GM12874 (cell line): ENCODE results near the gene ZBTB7A.

Source experiments
- TF ChIP-seq, protein P1 (sequence below): IDR thresholded peaks from 2 replicates; pipeline ENCODE4 v1.5.1; 2011; ENCODE audit warnings: low read depth, mild to moderate bottlenecking, control low read depth, low read length, moderate library complexity; ENCODE audit not compliant: insufficient read depth

Gene ZBTB7A

DNA sequence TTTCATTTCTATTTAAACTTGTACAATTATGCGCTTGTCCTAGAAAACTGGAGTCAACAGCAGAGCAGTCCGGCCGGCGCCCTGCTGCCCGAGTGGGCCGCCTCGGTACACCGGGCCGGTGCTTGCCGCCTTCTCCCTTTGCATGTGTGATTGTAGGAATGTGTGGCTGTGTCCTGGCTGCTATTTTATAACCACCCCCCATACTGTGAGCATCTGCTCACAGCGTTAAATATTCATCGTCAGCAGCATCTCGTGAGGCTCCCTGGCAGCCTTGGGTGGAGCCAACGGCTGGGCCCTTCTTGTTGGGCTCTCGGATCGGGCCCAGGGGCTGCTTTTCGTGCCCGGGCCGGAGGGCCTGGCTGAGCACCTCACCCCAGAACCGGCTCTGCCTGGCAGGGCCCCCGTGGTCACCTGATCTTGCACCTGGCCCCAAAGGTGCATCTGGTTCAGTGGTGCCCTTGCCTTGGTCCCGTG, 48.5 kb downstream of the ZBTB7A start:
- TF ChIP-seq, protein P1, sequence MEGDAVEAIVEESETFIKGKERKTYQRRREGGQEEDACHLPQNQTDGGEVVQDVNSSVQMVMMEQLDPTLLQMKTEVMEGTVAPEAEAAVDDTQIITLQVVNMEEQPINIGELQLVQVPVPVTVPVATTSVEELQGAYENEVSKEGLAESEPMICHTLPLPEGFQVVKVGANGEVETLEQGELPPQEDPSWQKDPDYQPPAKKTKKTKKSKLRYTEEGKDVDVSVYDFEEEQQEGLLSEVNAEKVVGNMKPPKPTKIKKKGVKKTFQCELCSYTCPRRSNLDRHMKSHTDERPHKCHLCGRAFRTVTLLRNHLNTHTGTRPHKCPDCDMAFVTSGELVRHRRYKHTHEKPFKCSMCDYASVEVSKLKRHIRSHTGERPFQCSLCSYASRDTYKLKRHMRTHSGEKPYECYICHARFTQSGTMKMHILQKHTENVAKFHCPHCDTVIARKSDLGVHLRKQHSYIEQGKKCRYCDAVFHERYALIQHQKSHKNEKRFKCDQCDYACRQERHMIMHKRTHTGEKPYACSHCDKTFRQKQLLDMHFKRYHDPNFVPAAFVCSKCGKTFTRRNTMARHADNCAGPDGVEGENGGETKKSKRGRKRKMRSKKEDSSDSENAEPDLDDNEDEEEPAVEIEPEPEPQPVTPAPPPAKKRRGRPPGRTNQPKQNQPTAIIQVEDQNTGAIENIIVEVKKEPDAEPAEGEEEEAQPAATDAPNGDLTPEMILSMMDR = no peak

DNA sequence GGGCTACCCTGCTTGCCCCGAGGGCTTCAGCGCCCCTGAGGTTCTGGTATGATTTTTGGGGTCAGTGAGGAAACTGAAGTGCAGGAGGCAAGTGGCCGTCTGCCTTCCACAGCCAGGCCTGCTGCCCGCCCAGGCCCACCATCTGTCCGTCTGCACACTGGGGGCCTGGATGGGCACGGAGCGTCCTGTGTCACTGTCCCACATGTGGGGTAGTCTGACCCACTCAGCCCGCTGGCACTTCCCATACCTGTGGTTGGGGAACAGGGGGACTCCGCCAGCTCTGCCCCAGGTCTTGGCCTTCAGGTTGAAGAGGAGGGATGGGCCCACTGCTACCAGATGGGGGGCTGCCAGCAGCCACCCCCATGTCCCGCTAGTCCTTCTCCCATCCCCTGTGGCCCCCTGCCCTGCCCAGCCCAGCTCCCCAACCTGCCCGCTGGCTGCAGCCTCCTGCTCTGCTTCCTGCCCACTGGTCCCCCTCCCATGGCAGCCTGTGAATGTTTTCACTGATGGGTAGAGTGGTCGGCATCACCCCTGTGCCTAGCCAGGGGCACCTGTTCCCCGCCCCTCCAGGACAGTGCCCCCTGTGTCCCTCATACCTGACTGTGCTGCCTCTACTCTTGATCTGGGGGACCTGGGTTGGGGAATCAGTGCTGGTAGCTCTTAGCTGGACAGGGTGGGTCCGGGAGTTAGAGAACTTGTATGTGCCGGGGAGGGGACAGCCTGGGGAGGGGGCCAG, 49.6 kb downstream of the ZBTB7A start:
- TF ChIP-seq, protein P1 = no peak

DNA sequence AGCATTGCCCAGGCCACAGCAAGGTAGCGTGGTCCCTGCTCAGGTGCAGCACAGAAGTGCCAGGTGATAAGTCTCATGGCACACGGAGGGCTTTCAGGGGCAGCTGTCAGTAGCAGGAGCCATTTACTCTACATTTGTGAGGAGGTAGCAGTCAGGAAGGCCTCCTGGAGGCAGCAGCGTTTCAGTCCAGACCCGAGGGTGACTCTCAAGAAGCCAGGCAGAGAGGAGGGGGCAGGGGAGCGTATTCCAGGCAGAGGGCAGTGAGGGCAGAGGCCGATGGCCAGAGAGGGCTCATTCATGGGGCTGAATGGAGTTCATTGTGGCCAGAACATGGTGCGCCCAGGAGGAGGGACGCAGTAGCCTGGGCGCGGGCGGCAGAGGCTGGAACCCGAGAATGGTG, 50.2 kb downstream of the ZBTB7A start:
- TF ChIP-seq, protein P1 = no peak

DNA sequence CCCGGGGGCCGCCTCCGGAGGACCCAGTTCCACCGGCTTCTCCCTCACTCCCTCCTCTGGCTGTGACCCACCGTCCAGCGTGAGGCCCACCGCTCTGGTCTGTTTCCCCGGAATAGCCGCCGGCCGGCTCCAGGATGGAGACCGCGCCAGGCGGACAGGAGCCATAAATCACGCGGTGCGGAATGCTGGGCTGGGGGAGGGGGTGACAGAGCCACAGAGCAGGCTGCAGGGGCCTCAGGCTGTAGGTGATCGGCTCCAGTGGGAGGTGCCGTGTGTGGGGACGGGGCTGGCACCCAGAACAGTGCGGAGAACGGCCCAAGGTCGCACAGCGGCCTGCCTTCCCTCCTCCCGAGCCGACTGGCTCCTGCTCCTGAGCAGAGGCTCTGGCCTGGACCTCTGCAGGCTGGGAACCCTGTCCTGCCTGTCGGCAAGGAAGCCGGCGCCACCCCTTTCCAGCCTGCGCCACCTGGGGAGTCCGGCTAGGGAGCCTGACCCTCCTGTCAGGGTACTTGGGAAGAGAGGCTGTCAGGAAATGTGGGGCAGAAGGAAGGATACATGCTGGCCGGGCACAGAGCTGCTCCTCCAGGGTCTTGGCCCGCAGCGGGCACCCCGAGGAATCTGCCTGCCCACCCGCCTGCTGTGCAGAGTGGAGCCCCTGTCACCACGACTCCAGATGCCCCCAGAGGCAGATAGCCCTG, 50.8 kb downstream of the ZBTB7A start:
- TF ChIP-seq, protein P1 = no peak

DNA sequence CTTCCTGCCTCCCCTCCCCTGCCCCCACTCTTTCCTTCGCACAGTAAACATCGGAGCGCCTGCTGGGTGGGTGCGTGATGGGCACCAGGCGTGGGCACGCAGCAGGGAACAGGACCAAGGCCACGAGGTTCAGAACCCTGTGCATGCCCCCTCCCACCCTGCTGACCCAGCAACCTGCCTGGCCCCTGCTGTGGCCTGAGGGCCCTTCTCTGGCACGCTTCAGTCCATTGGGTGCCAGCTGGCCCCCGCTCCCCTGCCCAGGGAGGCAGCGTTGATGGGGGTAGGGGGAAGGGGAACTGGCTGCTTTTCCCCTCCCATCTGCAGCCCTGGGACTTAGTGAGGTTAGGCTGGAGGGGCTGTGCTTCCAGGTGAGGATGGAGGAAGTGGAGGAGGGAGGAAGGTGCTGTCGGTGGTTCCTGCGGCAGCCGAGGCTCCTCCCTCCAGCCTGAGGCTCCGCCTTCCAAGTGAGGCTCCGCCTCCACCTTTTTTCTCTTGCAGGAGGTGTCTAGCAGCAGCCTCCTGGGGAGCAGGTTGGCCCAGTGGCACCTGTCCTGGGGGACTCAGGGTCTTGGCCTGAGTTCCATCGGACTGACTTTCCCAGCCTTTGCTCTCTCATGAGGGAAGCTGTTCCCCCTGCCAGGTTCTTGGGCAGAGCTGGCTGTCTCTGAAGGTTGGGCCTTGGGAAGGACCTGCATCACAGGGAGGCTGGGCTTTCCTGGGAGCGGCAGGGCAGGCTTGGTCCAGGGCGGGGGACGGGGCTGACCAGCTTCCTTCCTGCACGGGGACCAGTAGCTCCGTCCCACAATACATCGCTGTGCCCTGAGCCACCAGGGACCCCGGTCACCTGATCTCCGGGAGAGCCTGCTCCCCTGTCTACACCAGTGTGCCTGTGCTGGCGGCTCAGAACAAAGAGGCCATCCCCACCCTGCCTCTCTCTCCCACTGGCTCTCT, 51.9 kb downstream of the ZBTB7A start:
- TF ChIP-seq, protein P1 = no peak

DNA sequence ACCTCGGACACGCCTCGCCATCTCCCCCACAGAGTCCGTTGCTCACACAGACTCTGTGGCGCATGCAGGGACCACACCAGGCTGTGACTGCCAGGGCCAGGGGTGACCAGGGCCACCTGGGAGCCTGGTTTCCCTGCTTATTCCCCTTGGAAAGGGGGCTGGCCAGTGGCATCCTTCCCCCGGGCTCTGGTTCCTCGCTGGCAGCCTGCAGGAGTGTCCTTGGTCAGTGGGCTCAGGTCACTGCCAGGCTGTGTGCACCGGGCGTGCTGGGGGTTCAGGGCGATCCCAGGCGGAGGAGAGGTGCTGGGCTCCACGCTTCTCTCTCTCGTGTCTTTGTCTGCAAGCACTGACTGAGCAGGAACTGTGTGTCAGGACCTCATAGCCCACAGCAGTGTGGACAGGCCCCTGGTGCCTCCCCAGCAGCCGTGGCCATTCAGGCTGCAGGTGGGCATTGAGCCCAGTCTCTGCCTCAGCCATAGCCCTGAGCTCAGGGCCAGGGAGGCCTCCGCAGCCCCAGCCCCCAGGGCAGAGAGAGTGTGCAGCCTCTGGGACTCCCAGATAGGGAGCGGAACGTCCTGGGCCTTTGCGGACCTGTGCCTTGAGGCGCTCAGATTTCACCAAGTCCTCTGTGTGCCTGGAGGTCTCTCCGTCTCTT, 52.7 kb downstream of the ZBTB7A start:
- TF ChIP-seq, protein P1 = no peak
